ENCODE results near the gene DLX3. TPM values are rescaled to one million over a fixed set of nuclear protein-coding genes. Genes with fewer than 3 reads are reported as not detected.

The DLX3 gene
- total RNA-seq, 1 experiment from 2014 or later = not detected

DNA sequence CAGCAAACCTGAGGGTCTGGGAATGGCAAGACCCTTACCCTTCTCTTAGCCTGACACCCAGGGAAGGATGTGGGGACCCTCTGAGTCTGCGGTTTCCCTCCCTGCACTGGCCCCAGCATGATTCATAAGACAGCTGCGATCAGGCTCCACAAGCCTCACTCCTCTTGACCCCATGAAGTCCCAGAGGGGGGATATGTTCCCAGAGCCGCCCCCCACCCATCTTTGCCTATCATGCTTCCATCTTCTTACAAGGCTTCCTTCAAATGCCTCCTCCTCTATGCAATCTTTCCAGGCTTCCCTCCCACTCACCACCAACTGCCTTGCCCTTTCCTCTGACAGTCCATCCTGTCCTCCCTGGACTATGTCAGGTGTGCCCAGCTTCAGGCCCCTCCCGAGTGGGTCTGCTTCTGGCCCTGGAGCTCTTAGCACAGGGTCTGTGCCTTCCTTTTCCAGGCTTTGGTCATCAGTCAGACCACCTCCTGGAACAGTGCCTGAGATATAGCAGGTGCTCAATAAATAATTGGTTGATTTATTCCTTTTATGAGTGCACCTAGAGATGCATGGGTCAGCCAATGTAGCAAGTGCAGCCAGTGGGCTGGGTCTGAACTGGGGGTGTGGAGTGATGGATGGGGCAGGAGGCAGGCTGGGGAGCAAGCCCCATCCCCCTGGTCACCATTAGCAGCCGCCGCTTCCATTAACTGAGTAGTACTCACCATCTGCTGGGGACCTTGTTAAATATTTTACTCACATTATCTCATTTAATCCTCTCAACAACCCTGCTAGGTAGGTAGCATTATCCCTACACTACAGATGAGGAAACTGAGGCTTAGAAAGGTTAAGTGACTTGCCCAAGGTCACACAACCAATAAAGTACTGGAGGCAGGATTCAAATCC lies 8.4 kb downstream of the DLX3 start:
- Histone ChIP-seq H4K20me1 (ENCODE audit: insufficient read depth, low read depth, low read length) (no peaks in the 10 kb centered on the region), H3K9me2 (replicated peaks; ENCODE audit: insufficient read depth, low read length) (no peaks in the 10 kb centered on the region), H2AFZ (ENCODE audit: low read length) (no peak overlapping the region), H3K4me2 (ENCODE audit: low read depth, low read length, poor library complexity, severe bottlenecking) (no peak overlapping the region), H3K9me3 (ENCODE audit: low read length) (no peaks in the 10 kb centered on the region), H3K9ac (ENCODE audit: low read length) (no peak overlapping the region), H3K4me3 (ENCODE audit: low read length) (no peak overlapping the region), H3K27me3 (ENCODE audit: low read length) (no peaks in the 10 kb centered on the region), H3K27ac (ENCODE audit: low read length) (no peak overlapping the region), H3K36me3 (ENCODE audit: insufficient read depth, low read length) (no peaks in the 10 kb centered on the region), H3K79me2 (ENCODE audit: low read length) (no peaks in the 10 kb centered on the region), H3K4me1 (ENCODE audit: low read length) (no peaks in the 10 kb centered on the region)
- no peak for DNase-seq

- no peak overlapping the region for H3K27ac ChIP-seq (ENCODE audit: low read length)
- no peaks in the 10 kb centered on the region for H3K27me3 ChIP-seq (ENCODE audit: low read length)
- DNase-seq = no peak
- H3K9me3 ChIP-seq (ENCODE audit: low read length) = no peaks in the 10 kb centered on the region
- no peaks in the 10 kb centered on the region for H4K20me1 ChIP-seq (ENCODE audit: insufficient read depth, low read depth, low read length)
- H3K4me3 ChIP-seq (ENCODE audit: low read length) = no peak overlapping the region
- no peaks in the 10 kb centered on the region for H3K79me2 ChIP-seq (ENCODE audit: low read length)
- no peak overlapping the region for H3K4me2 ChIP-seq (ENCODE audit: low read depth, low read length, poor library complexity, severe bottlenecking)
- H3K36me3 ChIP-seq (ENCODE audit: insufficient read depth, low read length) = no peaks in the 10 kb centered on the region
- no peak overlapping the region for H3K9ac ChIP-seq (ENCODE audit: low read length)
- no peaks in the 10 kb centered on the region for H3K9me2 ChIP-seq (replicated peaks; ENCODE audit: insufficient read depth, low read length)
- H2AFZ ChIP-seq (ENCODE audit: low read length) = no peak overlapping the region
- H3K4me1 ChIP-seq (ENCODE audit: low read length) = no peaks in the 10 kb centered on the region
These were observed 9.6 kb downstream of the DLX3 start for GRCh38 chr17:49985310-49985990.

DNA sequence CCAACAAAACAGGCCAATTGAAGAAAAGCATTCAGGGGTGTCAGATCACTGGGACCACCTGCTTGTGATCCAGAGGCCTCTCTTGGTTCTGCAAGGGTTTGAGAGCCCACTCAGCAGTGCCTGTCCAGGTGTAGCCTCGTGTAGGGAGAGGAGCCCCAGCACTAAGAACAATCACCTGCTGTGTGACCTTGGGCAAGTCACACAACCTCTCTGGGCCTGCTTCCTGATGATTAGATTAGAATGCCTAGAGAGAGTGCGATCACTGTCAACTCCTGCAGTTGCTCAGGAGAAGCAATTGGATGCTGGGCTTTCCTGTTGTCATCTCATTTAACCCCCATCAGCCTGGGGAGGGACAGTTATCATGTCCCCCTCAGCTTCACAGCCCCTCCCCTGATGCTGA lies 10.2 kb downstream of the DLX3 start:
- Histone ChIP-seq H3K4me1 (ENCODE audit: low read length) (no peaks in the 10 kb centered on the region), H3K27me3 (ENCODE audit: low read length) (no peaks in the 10 kb centered on the region), H3K27ac (ENCODE audit: low read length) (no peak overlapping the region), H3K9ac (ENCODE audit: low read length) (no peak overlapping the region), H3K4me2 (ENCODE audit: low read depth, low read length, poor library complexity, severe bottlenecking) (no peak overlapping the region), H3K36me3 (ENCODE audit: insufficient read depth, low read length) (no peaks in the 10 kb centered on the region), H3K9me2 (replicated peaks; ENCODE audit: insufficient read depth, low read length) (no peaks in the 10 kb centered on the region), H3K4me3 (ENCODE audit: low read length) (no peak overlapping the region), H3K79me2 (ENCODE audit: low read length) (no peaks in the 10 kb centered on the region), H3K9me3 (ENCODE audit: low read length) (no peaks in the 10 kb centered on the region), H4K20me1 (ENCODE audit: insufficient read depth, low read depth, low read length) (no peaks in the 10 kb centered on the region), H2AFZ (ENCODE audit: low read length) (no peak overlapping the region)
- DNase-seq = no peak

DNA sequence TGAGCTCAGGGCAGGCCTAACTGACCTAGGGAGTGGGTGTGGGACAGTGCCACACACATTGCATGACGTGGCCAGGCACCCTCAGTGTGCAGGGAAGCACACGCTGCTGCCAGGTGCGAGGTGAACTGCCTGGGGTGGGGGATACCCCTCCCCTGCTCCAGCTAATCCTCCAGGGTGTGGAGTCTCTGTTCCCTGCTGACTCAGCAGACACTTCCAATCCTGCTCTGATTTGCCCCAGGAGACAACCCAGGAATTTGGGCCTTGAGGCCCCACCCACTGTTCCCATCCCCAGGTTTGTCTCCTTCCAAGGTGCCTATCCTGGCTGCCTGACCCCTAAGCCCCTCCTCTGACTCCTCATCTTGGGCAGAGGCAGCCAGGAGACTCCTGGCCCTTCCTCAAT lies 10.7 kb downstream of the DLX3 start:
- H3K27me3 ChIP-seq (ENCODE audit: low read length) = no peaks in the 10 kb centered on the region
- no peak overlapping the region for H3K9ac ChIP-seq (ENCODE audit: low read length)
- H3K9me3 ChIP-seq (ENCODE audit: low read length) = no peaks in the 10 kb centered on the region
- no peak overlapping the region for H3K4me3 ChIP-seq (ENCODE audit: low read length)
- no peak for DNase-seq
- H3K36me3 ChIP-seq (ENCODE audit: insufficient read depth, low read length) = no peaks in the 10 kb centered on the region
- no peaks in the 10 kb centered on the region for H3K9me2 ChIP-seq (replicated peaks; ENCODE audit: insufficient read depth, low read length)
- H3K4me1 ChIP-seq (ENCODE audit: low read length) = no peaks in the 10 kb centered on the region
- H3K79me2 ChIP-seq (ENCODE audit: low read length) = no peaks in the 10 kb centered on the region
- H4K20me1 ChIP-seq (ENCODE audit: insufficient read depth, low read depth, low read length) = no peaks in the 10 kb centered on the region
- no peak overlapping the region for H3K27ac ChIP-seq (ENCODE audit: low read length)
- H2AFZ ChIP-seq (ENCODE audit: low read length) = no peak overlapping the region
- H3K4me2 ChIP-seq (ENCODE audit: low read depth, low read length, poor library complexity, severe bottlenecking) = no peak overlapping the region

- Histone ChIP-seq H4K20me1 (ENCODE audit: insufficient read depth, low read depth, low read length) (no peaks in the 10 kb centered on the region), H3K79me2 (ENCODE audit: low read length) (no peaks in the 10 kb centered on the region), H3K9me2 (replicated peaks; ENCODE audit: insufficient read depth, low read length) (no peaks in the 10 kb centered on the region), H3K27ac (ENCODE audit: low read length) (no peak overlapping the region), H3K9me3 (ENCODE audit: low read length) (no peaks in the 10 kb centered on the region), H3K36me3 (ENCODE audit: insufficient read depth, low read length) (no peaks in the 10 kb centered on the region), H3K4me1 (ENCODE audit: low read length) (no peaks in the 10 kb centered on the region), H3K9ac (ENCODE audit: low read length) (no peak overlapping the region), H3K4me3 (ENCODE audit: low read length) (no peak overlapping the region), H2AFZ (ENCODE audit: low read length) (no peak overlapping the region), H3K4me2 (ENCODE audit: low read depth, low read length, poor library complexity, severe bottlenecking) (no peak overlapping the region), H3K27me3 (ENCODE audit: low read length) (no peaks in the 10 kb centered on the region)
- DNase-seq = no peak
These were observed 14.3 kb downstream of the DLX3 start for GRCh38 chr17:49980703-49981197.

GRCh38 chr17:49979748-49980479 lies 15.1 kb downstream of the DLX3 start:
- H3K27ac ChIP-seq (ENCODE audit: low read length) = no peak overlapping the region
- no peak for DNase-seq
- no peak overlapping the region for H2AFZ ChIP-seq (ENCODE audit: low read length)
- no peaks in the 10 kb centered on the region for H4K20me1 ChIP-seq (ENCODE audit: insufficient read depth, low read depth, low read length)
- no peaks in the 10 kb centered on the region for H3K27me3 ChIP-seq (ENCODE audit: low read length)
- no peaks in the 10 kb centered on the region for H3K4me1 ChIP-seq (ENCODE audit: low read length)
- H3K4me2 ChIP-seq (ENCODE audit: low read depth, low read length, poor library complexity, severe bottlenecking) = no peak overlapping the region
- H3K9me3 ChIP-seq (ENCODE audit: low read length) = no peaks in the 10 kb centered on the region
- no peaks in the 10 kb centered on the region for H3K79me2 ChIP-seq (ENCODE audit: low read length)
- H3K9me2 ChIP-seq (replicated peaks; ENCODE audit: insufficient read depth, low read length) = no peaks in the 10 kb centered on the region
- H3K4me3 ChIP-seq (ENCODE audit: low read length) = no peak overlapping the region
- no peak overlapping the region for H3K9ac ChIP-seq (ENCODE audit: low read length)
- H3K36me3 ChIP-seq (ENCODE audit: insufficient read depth, low read length) = no peaks in the 10 kb centered on the region

GRCh38 chr17:49978501-49978900 lies 16.5 kb downstream of the DLX3 start:
- Histone ChIP-seq H3K27ac (ENCODE audit: low read length) (no peak overlapping the region), H3K9me3 (ENCODE audit: low read length) (no peaks in the 10 kb centered on the region), H3K4me1 (ENCODE audit: low read length) (no peaks in the 10 kb centered on the region), H3K36me3 (ENCODE audit: insufficient read depth, low read length) (no peaks in the 10 kb centered on the region), H3K4me3 (ENCODE audit: low read length) (no peak overlapping the region), H3K79me2 (ENCODE audit: low read length) (no peaks in the 10 kb centered on the region), H3K9me2 (replicated peaks; ENCODE audit: insufficient read depth, low read length) (no peaks in the 10 kb centered on the region), H2AFZ (ENCODE audit: low read length) (no peak overlapping the region), H4K20me1 (ENCODE audit: insufficient read depth, low read depth, low read length) (no peaks in the 10 kb centered on the region), H3K9ac (ENCODE audit: low read length) (no peak overlapping the region), H3K4me2 (ENCODE audit: low read depth, low read length, poor library complexity, severe bottlenecking) (no peak overlapping the region), H3K27me3 (ENCODE audit: low read length) (no peaks in the 10 kb centered on the region)
- no peak for DNase-seq
